ENCODE measurements around the gene ICAM1.

ICAM1 gene, protein sequence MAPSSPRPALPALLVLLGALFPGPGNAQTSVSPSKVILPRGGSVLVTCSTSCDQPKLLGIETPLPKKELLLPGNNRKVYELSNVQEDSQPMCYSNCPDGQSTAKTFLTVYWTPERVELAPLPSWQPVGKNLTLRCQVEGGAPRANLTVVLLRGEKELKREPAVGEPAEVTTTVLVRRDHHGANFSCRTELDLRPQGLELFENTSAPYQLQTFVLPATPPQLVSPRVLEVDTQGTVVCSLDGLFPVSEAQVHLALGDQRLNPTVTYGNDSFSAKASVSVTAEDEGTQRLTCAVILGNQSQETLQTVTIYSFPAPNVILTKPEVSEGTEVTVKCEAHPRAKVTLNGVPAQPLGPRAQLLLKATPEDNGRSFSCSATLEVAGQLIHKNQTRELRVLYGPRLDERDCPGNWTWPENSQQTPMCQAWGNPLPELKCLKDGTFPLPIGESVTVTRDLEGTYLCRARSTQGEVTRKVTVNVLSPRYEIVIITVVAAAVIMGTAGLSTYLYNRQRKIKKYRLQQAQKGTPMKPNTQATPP

DNA sequence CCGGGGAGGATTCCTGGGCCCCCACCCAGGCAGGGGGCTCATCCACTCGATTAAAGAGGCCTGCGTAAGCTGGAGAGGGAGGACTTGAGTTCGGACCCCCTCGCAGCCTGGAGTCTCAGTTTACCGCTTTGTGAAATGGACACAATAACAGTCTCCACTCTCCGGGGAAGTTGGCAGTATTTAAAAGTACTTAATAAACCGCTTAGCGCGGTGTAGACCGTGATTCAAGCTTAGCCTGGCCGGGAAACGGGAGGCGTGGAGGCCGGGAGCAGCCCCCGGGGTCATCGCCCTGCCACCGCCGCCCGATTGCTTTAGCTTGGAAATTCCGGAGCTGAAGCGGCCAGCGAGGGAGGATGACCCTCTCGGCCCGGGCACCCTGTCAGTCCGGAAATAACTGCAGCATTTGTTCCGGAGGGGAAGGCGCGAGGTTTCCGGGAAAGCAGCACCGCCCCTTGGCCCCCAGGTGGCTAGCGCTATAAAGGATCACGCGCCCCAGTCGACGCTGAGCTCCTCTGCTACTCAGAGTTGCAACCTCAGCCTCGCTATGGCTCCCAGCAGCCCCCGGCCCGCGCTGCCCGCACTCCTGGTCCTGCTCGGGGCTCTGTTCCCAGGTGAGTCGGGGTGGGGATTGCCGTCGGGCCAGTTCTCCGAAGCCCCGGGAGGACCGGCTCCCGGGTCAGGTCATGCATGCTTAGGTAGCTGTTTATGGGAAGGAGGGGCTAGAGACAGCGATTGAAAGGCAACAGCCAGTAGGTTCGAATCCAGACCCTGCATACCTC lies at the start of gene ICAM1:
ICAM1 (plus strand) TSS at position 505 of the 779 bp plus-strand sequence; CDS start at position 545, 40 bp downstream.
- in situ Hi-C loops (cut with HindIII; ENCODE audit: low pct_unique_long_range_greater_than_20kb, low sequenced_read_pairs) = no loop called here
- TF ChIP-seq JUND (IDR thresholded peaks at IDR 0.05; ENCODE audit: low read depth) = no peak
- DNase-seq (ENCODE audit: low read depth in 1 of 2, low spot score in 1 of 2) = peak in 1 of 2 experiments; percentile 52

DNA sequence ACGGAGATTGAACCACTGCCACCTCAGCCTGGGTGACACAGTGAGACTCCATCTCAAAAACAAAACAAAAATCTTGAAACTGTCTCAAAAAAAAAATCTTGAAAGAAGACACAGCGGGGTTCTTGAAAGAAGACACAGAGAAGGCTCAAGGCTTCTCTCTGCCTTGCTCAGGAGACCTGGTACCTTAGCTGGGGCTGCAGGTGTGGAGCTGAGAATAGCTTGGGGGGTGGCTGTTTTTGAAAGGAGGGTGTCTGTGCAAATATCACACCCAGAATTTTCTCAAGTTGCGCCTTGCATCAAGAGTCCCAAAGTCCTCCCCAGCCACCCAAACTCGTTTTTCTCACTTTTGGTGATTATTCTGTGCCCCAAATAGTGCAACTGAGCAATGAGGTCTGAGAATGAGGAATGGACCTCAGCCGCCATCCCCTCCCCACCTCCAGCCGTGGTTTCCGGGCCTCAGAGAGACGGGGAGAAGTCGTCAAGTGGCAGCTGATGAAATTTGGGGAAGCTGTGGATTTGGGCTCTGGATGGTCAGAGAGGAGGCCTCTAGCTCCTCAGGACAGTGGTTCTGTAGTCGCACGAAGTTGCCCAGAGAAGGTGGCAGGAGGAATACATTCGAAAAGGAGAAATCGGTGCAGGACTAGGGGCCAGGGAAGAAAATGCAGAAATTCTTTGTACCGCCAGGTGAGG lies 48.6 kb upstream of the ICAM1 start:
- in situ Hi-C loops (cut with HindIII; ENCODE audit: low pct_unique_long_range_greater_than_20kb, low sequenced_read_pairs) = no loop called here
- no peak for TF ChIP-seq JUND (IDR thresholded peaks at IDR 0.05; ENCODE audit: low read depth)
- no peak for DNase-seq (ENCODE audit: low read depth in 1 of 2, low spot score in 1 of 2)

DNA sequence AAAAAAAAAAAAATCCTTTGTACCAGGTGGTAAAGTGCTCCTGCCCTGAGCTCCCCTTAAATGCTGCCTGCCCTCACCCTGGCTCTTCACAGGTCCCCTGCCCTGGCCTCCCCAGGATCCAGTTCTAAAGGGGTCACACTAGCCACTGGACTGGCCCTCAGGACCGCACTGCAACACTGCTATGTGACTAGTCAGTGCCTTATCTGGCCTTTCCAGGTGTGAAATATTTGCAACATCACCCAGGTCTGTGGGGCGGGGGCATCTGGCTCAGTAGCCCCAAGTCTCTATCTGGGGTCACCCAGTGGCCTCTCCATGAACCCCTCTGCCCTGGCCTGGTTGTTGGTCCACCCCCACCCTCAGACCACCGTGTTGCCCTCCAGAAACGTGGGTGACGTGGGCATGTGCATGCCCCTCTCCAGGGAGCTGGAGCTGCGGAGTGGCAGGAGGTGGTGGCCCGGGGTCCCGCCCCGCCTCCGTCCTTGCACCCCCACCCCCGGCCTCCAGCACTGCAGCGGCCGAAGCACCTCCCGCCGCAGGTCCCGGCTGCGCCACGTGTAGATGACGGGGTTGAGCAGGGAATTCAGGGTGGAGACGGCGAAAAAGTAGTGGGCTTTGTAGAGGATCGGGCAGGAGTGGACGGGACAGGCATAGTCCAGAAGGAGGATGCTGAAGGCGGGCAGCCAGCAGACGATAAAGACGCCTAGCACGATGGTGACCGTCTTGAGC lies 47.3 kb upstream of the ICAM1 start:
- no peak for DNase-seq (ENCODE audit: low read depth in 1 of 2, low spot score in 1 of 2)
- in situ Hi-C loops (cut with HindIII; ENCODE audit: low pct_unique_long_range_greater_than_20kb, low sequenced_read_pairs) = no loop called here
- no peak for TF ChIP-seq JUND (IDR thresholded peaks at IDR 0.05; ENCODE audit: low read depth)

DNA sequence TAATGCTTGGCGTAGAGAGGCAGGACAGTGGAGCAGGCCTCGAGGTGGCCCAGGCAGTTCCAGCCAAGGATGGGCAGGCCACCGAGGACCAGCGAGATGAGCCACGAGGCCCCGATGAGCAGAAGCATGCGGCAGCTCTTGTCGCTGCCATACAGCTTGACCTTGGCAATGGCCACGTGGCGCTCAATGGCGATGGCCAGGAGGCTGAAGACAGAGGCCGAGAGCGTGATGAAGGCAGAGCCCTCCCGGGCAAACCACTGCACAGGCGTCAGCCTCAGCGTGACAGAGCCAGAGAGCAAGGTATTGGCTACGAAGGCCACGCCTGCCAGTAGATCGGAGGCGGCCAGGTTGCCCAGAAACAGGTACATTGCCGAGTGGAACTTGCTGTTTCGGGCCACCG lies 46.6 kb upstream of the ICAM1 start:
- in situ Hi-C loops (cut with HindIII; ENCODE audit: low pct_unique_long_range_greater_than_20kb, low sequenced_read_pairs) = no loop called here
- TF ChIP-seq JUND (IDR thresholded peaks at IDR 0.05; ENCODE audit: low read depth) = no peak
- DNase-seq (ENCODE audit: low read depth in 1 of 2, low spot score in 1 of 2) = no peak

- no peak for TF ChIP-seq JUND (IDR thresholded peaks at IDR 0.05; ENCODE audit: low read depth)
- DNase-seq (ENCODE audit: low read depth in 1 of 2, low spot score in 1 of 2) = no peak
- in situ Hi-C loops (cut with HindIII; ENCODE audit: low pct_unique_long_range_greater_than_20kb, low sequenced_read_pairs) = no loop called here
Observed at GRCh38 chr19:10226021-10226375, 44.9 kb upstream of the ICAM1 start.

DNA sequence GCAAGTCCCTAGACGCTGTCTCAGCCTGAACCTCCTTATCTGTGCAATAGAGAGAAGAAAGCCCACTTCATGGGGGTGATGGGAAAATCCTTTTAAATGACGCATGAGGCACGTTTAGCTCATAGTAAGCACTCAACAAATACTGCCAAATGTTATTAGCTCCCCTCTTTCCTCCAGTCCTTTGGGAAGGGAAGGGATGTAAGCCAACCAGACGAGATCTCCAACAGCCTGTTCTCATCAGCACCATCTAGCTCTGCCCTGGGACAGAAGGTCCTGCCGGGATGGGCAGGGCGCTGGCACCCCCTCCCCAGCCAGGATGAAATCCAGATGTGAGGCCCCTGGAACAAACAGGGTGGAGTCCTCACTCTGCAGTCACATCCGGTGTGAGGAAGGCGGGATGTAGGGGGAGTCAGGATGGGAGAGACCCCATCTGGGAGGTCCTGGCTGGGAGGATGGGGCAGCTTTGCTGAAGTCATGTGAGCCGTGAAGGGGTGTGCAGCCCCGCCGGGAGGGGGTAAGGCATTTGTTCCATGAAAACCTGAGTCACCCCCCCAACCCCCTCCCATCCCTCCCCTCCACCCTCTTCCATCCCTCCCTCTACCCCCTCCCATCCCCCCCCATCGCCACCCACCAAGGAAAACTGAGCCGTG lies 44.4 kb upstream of the ICAM1 start:
- in situ Hi-C loops (cut with HindIII; ENCODE audit: low pct_unique_long_range_greater_than_20kb, low sequenced_read_pairs) = no loop called here
- TF ChIP-seq JUND (IDR thresholded peaks at IDR 0.05; ENCODE audit: low read depth) = no peak
- DNase-seq (ENCODE audit: low read depth in 1 of 2, low spot score in 1 of 2) = no peak

DNA sequence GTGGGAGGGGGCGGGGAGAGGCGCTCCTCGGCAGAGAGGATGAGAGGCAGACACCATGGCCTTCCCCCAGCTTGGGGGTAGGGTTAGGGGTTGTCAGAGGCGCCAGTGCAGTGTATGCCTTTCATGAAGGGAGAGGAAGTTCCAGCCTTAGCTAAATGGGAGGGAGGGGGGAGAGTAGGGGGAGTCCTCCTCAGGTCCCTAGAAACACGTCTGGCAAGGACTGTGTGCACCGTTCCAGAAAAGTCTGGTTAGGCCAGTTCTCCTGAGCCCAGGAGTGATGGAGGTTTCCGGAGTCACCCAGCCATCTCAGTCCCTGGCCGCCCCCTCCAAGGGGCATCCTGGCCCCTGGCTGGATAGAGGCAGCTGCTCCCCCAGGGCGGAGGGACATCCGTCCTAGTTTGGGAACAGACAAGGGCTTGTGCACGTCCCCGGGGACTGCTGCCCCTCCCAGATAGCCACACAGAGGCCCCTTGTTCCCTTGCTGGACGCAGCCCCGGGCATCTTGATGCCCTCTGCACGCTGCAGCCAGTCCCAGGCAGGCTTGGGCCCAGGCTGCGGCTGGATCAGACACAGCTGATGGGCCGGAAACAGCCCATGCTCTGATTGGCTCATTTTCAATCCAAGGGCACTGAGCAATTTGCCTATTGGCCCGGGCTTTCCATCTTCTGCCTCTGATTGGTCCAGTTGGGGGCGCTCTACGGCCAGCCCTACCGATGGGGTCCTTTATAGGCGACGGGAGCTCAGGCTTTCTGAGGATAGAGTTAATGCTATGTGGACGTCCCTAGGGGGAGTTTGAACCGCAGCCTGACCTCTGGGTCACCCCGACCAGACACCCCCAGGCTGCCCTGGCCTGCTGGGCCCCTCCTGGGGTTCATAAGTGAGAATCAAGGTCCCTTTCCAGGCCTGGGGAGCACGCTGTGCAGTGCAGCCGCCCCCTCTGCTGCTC lies 43.6 kb upstream of the ICAM1 start:
- no peak for DNase-seq (ENCODE audit: low read depth in 1 of 2, low spot score in 1 of 2)
- in situ Hi-C loops (cut with HindIII; ENCODE audit: low pct_unique_long_range_greater_than_20kb, low sequenced_read_pairs) = no loop called here

DNA sequence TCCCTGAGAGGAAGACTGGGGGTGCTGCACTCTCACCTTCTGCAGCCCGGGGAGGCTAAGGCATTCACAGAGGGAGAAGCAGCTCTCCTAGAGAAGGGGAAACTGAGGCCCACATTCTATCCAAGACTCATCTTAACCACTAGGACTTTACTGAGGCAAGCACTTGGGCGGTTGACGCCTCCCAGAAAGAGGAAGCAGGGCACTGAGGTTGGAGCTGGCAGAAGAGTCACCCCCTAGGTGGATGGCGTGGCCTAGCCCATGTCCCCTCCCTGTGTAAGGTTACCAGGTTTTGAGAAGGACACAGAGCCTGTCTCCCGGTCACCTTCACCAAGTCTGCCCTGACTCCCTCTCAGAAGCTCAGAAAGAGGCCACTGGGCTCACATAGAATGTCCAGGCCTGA lies 42.5 kb upstream of the ICAM1 start:
- in situ Hi-C loops (cut with HindIII; ENCODE audit: low pct_unique_long_range_greater_than_20kb, low sequenced_read_pairs) = no loop called here
- DNase-seq (ENCODE audit: low read depth in 1 of 2, low spot score in 1 of 2) = no peak
- TF ChIP-seq JUND (IDR thresholded peaks at IDR 0.05; ENCODE audit: low read depth) = no peak

More for the DNA sequence above, 43.6 kb upstream of the ICAM1 start:
- no peak for TF ChIP-seq JUND (IDR thresholded peaks at IDR 0.05; ENCODE audit: low read depth)

DNA sequence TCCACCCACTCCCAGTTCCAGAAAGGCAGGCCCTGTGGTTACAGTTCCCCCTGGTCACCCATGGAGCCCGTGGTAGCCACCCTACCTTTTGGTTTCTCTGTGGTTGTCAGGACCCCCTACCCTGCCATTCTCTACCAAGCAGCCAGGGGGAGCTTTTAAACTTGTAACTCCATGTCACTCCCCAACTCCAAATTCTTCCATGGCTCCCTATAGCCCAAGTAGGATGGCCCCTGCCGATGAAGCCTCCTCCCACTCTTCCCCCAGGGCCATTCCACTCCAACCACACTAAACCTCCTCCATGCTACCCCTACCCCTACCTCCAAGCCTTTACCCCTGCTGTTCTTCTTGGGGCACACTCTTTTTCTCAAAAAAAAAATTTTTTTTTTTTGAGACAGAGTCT lies 42.0 kb upstream of the ICAM1 start:
- in situ Hi-C loops (cut with HindIII; ENCODE audit: low pct_unique_long_range_greater_than_20kb, low sequenced_read_pairs) = no loop called here
- DNase-seq (ENCODE audit: low read depth in 1 of 2, low spot score in 1 of 2) = no peak
- TF ChIP-seq JUND (IDR thresholded peaks at IDR 0.05; ENCODE audit: low read depth) = no peak

- in situ Hi-C loops (cut with HindIII; ENCODE audit: low pct_unique_long_range_greater_than_20kb, low sequenced_read_pairs) = no loop called here
- TF ChIP-seq JUND (IDR thresholded peaks at IDR 0.05; ENCODE audit: low read depth) = no peak
- no peak for DNase-seq (ENCODE audit: low read depth in 1 of 2, low spot score in 1 of 2)
Observed at GRCh38 chr19:10230173-10230860, 40.6 kb upstream of the ICAM1 start.

Measured in T47D (cell line).